IPS-NIHi7 (cell line): ENCODE measurements around the gene ASB1.

Source experiments
- DNase-seq: peaks from one replicate; pipeline ENCODE4 v3.0.0; 2012; ENCODE audit warnings: mixed read lengths; ENCODE audit errors: extremely low spot score

ASB1 gene

DNA sequence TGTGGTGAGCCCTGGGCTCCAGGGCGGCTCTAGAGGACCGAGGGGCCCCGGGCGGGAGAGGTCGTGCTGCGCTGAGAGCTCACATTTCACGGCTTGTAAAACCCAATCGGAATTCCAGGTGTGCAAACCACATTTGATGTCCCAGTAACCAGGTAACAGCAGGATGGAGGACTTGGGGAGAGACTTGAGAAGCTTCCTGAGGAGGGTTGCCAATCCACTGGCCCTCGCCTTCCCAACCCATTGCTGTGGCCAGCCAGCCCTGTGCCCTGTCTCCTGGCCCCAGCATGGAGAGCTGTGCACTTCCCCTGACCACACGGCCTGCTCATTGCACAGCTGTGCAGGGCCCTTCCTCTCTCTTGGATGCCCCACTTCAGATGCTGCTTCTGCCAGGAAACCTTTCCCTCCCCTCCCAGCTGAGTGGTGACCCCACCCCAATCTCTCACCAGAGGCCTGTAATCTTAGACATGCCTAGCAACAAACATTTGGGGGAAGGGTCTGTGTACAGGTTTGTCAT lies 39.6 kb downstream of the ASB1 start:
- no peak for DNase-seq

DNA sequence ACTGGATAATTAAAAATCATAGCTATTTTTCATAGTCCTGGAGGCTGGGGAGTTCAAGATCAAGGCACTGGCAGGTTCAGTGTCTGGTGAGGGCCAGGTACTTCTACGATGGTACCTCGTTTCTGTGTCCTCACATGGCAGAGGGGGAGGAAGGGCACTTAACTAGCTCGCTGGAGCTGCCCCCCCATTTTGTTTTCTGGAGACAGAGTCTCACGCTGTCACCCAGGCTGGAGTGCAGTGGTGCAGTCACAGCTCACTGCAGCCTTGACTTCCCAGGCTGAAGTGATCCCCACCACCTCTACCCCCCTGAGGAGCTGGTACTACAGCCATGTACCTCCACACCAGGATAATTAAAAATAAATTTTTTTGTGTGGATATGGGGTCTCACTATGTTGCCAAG lies 40.3 kb downstream of the ASB1 start:
- no peak for DNase-seq

DNA sequence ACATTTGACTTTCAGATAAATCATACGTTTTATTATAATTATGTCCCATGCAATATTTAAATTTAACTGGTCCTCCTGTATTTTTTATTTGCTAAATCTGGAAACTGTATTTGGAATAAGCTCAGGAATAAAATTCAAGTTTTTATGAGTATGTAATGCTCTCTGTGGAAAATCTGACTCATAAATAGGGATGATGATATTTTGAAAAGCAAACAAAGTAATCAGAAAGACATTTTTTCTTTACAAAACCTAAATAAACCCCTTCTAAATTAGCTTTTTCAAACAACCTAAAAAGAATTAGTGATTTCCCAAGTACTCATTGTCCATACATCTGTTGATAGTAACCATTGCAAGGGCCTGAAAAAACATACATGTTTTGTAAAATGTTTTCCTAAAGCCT lies 41.1 kb downstream of the ASB1 start:
- DNase-seq, result no peak

DNA sequence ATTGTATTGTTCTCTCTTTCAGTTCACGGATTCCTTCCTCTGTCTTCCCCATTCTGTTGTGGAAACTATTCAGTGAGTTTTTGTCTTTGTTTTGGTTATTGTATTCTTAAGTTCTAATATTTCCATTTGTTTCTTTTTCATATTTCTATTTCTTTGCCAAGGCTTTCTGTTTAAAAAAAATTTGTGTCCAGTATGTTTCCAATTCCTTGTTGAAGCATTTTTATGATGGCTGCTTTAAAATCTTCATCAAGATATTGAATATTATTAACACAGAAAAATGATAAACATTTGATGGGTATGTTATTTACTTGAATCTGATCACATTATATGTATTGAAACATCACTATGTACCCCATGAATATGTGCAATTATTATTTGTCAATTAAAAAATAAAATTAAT lies 42.4 kb downstream of the ASB1 start:
- DNase-seq, result no peak

DNA sequence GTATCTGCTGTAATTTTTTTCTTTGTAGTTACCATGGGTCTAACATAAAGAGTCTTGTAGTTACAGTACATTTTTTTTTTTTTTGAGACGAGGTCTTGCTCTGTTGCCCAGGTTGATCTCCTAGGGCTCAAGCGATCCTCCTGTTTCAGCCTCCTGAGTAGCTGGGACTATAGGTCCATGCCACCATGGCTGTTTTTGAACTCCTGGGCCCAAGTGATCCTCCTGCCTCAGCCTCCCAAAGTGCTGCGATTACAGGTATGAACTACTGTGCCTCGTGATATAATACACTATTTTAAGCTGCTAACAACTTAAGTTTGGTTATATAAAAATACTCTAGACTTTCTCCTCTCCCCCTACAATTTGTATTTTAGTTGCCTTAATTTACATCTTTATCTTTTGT lies 46.3 kb downstream of the ASB1 start:
- DNase-seq, result no peak

DNA sequence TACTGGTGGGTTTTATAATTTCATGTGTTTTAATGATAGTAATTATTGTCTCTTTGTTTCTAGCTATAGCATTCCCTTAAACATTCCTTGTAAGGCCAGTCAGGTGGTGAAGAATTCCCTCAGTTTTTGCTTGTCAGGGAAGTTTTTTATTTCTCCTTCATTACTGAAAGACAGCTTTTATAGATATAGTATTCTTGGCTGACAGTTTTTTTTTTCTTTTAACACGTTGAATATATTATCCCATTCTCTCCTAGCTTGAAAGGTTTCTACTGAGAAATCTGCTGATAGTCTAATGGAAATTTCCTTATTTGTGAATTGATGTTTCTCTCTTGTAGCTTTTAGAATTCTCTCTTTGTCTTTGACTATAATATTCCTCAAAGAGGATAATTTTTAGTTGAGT lies 46.8 kb downstream of the ASB1 start:
- DNase-seq, result no peak

DNA sequence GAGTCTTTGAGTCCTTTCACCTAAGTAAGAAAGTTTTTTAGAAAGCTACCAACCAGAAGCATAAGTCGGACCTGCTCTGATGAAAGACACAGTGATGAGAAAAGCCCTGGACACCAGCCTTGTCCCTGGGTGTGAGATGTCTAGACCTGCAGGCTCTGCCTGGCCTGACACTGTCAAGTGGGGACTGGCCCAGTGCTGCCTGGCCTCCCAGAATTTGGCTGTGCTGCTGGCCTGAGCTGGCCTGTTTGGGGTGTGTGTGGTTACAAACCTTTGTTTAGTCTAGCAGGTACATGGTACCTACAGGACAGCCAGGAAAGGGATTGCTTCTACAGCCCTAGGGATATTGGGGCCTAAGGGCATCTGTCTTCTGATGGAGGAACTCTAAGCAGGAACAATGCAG lies 48.3 kb downstream of the ASB1 start:
- DNase-seq, result no peak

DNA sequence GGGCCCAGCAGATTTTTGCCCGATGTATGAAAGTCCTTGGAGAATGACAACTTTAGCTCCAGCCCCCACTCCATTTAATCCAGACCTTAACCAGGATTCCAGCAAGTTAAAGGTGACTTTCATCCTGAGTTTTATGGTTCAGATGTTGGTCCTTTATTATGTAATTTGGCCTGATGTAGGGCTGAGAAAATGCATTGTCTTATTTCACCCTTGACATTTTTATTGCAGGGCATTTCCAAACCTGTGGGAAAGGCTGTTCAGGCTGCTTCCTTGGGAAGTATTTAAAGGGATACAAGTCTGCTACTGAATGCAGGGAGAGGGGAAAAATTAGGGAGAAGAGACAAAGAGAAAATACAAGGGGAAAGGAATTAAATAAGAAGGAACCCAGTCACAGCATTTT lies 48.8 kb downstream of the ASB1 start:
- DNase-seq, result no peak

DNA sequence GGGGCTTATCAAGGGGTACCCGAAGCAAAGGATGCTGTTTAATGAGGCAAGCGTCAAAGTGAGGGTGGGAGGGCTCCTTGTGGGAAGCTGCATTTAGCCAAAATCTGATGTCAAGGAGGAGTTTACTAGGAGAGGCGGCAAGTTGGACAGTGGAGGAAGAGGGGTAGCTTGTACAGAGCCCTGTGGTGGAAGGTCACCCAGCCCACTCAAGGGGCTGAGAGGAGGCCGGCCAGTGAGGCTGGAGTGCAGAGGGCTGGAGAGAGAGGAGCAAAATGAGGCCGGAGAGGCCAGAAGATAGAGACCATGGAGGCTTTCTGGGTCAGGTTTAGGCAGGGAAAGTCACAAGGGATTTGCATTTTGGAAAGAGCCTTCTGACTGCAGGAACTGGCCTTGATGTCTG lies 49.5 kb downstream of the ASB1 start:
- no peak for DNase-seq

DNA sequence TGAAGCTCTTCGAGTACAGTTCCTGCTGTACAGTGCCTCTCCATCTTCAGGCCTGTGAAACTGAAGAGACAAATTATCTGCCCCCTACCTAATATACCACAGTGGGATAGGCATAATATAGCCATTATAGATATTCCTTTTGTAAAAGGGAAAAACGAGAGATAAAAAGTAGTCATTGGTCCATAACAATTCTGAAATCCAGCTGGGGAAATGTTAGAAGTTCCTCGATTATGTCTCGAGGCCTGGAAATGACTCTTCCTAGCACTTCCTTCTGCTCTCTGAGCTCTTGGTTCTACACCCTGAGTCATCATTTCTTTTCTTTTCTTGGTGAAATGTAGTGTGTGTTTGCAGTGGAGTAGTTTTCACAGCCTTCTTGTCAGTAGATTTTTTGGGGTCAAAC lies 51.5 kb downstream of the ASB1 start:
- no peak for DNase-seq

DNA sequence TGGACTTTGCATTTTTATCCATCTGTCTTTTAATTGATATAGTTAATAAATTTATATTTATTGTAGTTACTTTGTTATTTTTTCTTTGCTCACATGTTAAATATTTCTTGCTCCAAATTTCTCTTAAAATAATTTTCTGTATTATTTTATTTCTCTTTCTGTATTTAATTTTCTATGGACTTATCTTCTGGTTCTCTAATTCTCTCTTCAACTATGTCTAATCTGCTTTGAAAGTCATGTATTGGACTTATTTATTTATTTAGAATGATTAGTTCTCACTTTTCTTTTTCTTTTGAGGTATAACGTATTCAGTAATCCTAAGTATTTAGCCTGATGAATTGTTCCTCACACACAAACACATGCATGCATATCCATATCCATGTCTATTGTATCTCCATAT lies 53.1 kb downstream of the ASB1 start:
- DNase-seq, result no peak

DNA sequence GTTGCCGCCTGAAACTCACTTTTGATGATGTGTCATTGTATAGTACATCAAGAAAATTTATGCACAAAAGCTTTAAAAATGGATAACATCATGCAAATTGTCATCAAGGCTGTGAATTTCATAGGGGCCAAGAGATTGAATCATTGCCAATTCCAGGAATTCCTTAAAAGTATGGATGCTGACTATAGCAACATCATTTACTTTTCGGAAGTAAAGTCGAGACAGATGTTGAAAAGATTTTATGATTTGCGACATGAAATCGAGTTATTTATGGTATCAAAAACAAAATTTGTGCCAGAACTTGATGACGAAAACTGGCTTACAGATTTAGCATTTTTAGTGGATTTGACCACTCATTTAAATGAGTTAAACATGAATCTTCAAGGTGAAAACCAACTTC lies 56.3 kb downstream of the ASB1 start:
- no peak for DNase-seq

DNA sequence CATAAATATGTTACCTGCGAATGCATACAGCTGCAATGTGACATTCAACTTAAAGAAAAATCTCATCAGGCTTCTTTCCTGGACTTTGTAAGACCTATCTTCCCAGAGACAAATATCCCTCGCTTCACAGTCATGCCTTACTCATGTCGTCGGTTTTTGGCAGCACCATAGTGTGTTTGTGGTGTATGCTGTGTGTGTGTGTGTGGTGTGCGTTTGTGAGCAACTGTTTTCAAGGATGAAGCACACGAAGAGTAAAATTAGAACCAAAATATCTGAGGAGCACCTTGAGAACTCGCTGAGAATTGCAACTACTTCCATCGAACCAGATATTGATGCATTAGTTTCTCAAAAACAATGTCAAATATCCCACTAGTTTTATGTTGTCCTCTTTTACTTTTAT lies 56.9 kb downstream of the ASB1 start:
- DNase-seq, result no peak

DNA sequence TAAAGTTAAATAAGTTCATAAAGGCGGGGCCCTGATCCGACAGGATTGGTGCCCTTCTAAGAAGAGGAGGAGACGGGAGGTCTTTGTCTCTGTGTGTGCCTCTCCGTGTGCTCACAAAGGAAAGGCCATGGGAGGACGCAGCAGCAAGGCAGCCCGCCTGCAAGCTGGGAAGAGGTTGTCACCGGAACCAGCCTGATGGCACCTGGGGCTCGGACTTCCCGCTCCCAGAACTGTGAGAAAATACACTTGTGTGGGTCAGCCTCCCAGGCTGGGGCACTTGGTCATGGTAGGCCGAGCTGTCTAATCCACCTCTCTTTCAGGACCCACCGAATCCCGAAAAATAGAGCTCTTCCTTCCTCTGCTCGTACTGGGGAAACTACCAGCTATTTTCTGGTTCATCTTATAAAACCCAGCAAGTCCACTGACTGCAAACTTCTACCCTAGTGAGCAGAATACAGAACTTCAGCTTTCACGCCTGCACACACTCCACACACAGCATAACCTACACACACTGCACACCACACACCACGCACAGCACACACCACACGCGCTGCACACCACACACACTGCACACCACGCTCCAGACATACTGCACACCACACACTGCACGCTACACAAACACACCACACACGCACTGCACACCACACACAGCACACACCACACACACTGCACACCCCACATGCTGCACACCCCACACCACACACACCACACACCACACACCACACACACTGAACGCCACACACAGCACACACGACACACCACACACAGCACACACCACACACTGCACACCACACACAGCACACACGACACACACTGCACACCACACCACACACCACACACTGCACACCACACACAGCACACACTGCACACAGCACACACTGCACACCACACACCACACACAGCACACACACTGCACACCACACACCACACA lies 58.1 kb downstream of the ASB1 start:
- DNase-seq, result peak; percentile 10

DNA sequence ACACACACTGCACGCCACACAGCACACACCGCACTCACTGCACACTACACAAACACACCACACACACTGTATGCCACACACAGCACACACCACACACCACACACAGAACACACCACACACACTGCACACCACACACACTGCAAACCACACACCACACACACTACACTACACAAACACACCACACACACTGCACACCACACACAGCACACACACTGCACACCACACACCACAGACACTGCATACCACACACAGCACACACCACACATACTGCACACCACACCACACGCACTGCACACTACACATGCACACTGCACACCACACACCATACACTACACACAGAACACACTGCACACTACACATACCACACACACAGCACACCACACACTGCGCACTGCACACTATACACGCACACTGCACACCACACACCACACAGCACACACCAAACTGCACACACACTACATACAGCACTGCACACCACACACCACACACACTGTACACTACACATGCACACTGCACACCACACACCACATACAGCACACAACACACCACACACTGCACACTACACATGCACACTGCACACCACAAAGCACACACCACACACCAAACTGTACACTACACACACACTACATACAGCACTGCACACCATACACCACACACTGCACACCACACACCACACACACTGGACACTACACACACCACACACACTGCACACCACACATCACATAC lies 59.6 kb downstream of the ASB1 start:
- no peak for DNase-seq

DNA sequence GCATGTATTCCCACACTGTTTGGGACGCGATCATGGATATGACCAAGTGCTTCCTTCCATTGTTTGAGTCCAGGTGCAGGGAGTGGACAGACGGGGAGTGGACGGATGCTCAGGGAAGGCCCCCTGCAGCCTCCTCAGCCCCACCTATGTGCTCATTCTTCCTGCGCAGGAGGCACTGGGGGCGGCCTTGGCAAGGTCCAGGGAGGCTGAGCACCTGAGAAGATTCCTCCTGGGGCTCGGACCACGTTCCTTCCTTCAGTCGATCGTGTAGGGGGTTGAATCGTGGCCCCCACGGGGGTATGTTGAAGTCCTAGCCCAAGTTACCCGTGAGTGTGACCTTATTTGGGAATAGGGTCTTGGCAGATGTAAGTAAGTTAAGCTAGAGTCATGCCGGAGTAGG lies 60.4 kb downstream of the ASB1 start:
- no peak for DNase-seq

DNA sequence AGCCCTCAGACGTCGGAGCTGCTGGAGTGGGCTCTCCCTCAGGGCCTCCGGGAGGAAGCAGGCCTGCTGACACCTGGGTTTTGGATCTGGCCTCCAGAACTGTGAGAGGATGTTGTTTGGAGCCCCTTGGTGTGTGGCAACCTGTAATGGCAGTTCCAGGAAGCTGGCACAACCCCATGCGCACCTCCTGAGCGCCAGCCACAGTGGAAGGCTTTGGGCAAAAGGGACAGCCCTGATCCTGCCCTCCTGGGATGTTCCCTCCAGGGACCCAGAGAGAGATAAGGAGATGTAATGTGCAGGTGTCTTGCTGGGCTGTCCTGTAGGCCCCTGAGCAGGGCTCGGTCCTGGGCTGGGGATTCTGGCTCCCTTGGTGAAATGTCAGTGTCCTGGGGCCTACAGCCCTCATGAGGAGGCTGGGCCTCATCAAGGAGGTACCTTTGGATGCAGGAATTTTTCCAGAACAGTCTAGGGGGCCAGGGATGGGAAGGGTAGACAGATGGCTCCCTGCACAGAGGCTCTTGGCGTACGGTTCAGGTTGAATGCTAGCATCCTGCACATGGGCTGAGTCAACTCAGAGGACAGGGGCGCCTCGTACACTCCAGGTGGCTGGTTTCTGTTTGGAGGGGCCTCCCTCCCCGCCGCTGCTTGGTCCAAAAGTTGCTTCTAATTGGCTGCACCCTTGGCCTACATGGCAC lies 61.1 kb downstream of the ASB1 start:
- no peak for DNase-seq

DNA sequence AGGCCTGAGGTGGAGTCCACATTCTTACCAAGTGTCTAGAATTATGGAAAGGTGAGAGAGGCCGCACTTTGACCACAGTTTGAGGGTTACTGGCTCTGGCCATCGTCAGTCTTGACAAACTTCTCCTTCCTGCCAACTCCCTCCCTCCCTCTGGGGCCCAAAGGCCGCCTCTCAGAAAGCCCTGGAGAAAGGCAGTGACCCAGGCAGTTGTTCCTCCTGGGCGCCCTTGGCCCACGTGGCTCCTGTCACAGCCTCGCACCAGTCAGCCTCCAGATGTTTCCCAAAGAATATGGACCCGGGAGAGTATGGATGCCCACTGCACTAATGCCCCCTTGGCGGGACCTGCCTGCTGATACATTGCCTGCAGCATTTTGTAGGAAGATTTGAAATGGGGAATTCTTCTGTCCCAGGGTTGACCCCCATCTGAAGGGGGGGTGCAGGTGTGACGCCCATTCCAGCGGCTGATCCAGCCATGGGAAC lies 61.7 kb downstream of the ASB1 start:
- no peak for DNase-seq

DNA sequence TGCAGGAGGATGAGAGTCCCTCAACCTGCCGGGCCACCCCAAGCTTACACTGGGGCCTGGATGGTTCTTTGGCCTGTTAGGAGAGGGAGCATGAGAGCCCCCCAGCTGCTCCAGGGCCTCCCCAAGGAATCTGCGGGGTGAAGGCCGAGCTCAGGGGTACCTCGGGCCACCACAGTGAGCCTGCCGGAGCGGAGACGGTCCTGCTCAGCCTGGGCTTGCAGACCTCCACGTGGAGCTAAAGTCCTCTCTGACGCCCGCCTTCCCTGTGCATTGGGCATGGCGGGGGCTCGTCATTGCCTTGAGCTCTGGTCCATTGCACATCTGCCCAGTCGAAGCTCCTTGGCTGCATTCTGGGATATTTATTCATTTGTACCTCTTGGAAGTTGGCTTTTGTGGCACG lies 62.7 kb downstream of the ASB1 start:
- DNase-seq, result no peak

DNA sequence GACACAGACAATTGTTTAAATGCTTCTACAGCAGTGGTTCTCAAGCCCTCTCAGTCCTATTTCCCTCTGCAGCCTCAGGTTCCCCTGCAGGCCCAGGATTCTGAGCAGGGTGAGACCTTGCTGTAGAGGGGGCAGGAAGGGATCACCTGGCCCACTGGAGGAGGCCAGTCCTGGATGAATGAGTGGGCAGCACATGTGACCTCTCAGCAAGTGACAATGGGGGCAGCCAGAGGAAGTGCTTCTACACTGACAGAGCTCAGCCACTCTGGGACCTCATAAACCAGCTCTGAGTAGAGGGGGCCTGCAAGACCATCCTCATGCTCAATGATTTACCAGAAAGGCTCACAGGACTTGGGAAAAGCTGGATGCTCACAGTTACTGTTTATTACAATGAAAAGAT lies 63.2 kb downstream of the ASB1 start:
- no peak for DNase-seq

DNA sequence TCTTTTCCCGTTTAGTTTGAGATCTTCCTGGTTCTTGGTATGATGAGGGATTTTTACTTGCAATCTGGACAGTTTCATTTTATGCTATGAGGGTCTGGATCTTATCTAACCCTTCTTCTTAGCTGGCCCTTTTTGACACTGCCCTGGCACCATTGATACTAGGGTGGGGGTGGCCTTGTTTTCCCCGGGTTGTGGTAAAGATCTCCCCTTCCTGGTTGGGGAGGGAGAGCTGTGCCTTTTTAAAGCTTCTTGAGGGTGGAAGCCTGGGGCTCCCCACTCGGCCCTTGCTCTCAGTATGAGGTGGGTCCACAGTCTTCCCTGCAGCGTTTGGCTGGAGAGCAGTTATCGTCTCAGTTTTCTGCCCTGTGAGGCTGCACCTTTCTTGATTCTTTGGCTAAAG lies 66.1 kb downstream of the ASB1 start:
- DNase-seq, result no peak

DNA sequence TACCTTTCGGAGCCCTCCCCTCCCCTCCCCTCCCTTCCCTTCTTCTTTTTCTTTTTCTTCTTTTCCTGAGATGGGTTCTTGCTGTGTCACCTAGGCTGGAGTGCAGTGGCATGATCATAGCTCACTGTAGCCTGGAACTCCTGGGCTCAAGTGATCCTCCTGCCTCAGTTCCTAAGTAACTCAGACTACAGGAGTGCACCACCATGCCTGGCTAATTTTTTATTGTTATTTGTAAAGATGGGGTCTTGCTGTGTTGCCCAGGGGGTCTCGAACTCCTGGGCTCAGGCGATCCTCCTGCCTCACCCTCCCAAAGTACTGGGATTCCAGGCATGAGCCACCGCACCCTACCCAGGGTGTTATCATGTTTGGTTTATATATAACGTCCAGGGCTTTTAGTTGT lies 66.7 kb downstream of the ASB1 start:
- no peak for DNase-seq
